G401.6 (cell line): ENCODE data around the gene YIF1B.

Source experiments
- FAIRE-seq: peaks from 2 replicates; lab custom pipeline; 2012; peaks lifted over from hg19 to GRCh38; lab: Jason Lieb, UNC

YIF1B gene

GRCh38 chr19:38333245-38333644 lies 17.5 kb upstream of the YIF1B start:
- FAIRE-seq: no peak

GRCh38 chr19:38331728-38332127 lies 16.0 kb upstream of the YIF1B start:
- FAIRE-seq: no peak

- FAIRE-seq: no peak
Observed at GRCh38 chr19:38329651-38330050, 13.9 kb upstream of the YIF1B start.

- FAIRE-seq: no peak
Observed at GRCh38 chr19:38326591-38326990, 10.8 kb upstream of the YIF1B start.

GRCh38 chr19:38324431-38324830 lies 8.7 kb upstream of the YIF1B start:
- no peak for FAIRE-seq

- no peak for FAIRE-seq
Observed at GRCh38 chr19:38323291-38323690, 7.5 kb upstream of the YIF1B start.

- no peak for FAIRE-seq
Observed at GRCh38 chr19:38321646-38322196, 6.0 kb upstream of the YIF1B start.

- no peak for FAIRE-seq
Observed at GRCh38 chr19:38320969-38321339, 5.2 kb upstream of the YIF1B start.

GRCh38 chr19:38319421-38320258 lies 3.9 kb upstream of the YIF1B start, which contains the start of gene KCNK6:
KCNK6 (plus strand) TSS chr19:38319845; CDS start chr19:38319951, 106 bp downstream.
- no peak for FAIRE-seq

GRCh38 chr19:38318660-38319059 lies 2.9 kb upstream of the YIF1B start:
- no peak for FAIRE-seq

GRCh38 chr19:38317104-38317612 lies 1.4 kb upstream of the YIF1B start:
- no peak for FAIRE-seq

- FAIRE-seq: no peak
Observed at GRCh38 chr19:38316477-38317067, 825 bp upstream of the YIF1B start.

- no peak for FAIRE-seq
Observed at GRCh38 chr19:38310986-38311385, 4.8 kb downstream of the YIF1B start.

- FAIRE-seq: no peak
Observed at GRCh38 chr19:38310279-38310670, 5.5 kb downstream of the YIF1B start.

GRCh38 chr19:38309615-38310278 lies 6.0 kb downstream of the YIF1B start:
- no peak for FAIRE-seq

- no peak for FAIRE-seq
Observed at GRCh38 chr19:38308926-38309614, 6.7 kb downstream of the YIF1B start.

GRCh38 chr19:38308006-38308766 lies 7.6 kb downstream of the YIF1B start:
- FAIRE-seq: no peak

GRCh38 chr19:38307597-38307996 lies 8.2 kb downstream of the YIF1B start:
- no peak for FAIRE-seq

GRCh38 chr19:38307076-38307475 lies 8.7 kb downstream of the YIF1B start:
- FAIRE-seq: no peak

GRCh38 chr19:38306236-38306635 lies 9.5 kb downstream of the YIF1B start:
- no peak for FAIRE-seq

GRCh38 chr19:38304866-38305429 lies 10.8 kb downstream of the YIF1B start:
- no peak for FAIRE-seq
